Peyer's patch (tissue), 4 donors: ENCODE data around the gene DCXR. TPM values are rescaled to one million over a fixed set of nuclear protein-coding genes. Genes with fewer than 3 reads are reported as not detected.

Experiments
- DNase-seq, 3 donors: peaks; one replicate each; pipeline ENCODE4 v3.0.0-alpha.2; 2017 to 2019
- H3K27ac ChIP-seq, 4 donors: fragments of 200-600 bp; sonication (generic); one replicate each; pipeline ENCODE4 v1.5.1; 2016 to 2019
- H3K27me3 ChIP-seq, 2 donors: fragments of 200-600 bp; sonication (generic); one replicate each; pipeline ENCODE4 v1.5.1; 2019
- H3K36me3 ChIP-seq, 3 donors: fragments of 200-600 bp; sonication (generic); one replicate each; pipeline ENCODE4 v1.5.1; 2016 to 2019
- H3K4me1 ChIP-seq, 4 donors: fragments of 200-600 bp; sonication (generic); one replicate each; pipeline ENCODE4 v1.5.1; 2016 to 2019
- H3K4me3 ChIP-seq, 4 donors: fragments of 200-600 bp; sonication (generic); 1 replicate in 3 of 4; 2 replicates in 1 of 4; pipeline ENCODE4 v1.5.1; 2016 to 2019; ENCODE audit warnings: mild to moderate bottlenecking in 1 of 4
- H3K9me3 ChIP-seq, 4 donors: fragments of 200-600 bp; sonication (generic); one replicate each; pipeline ENCODE4 v1.5.1; 2016 to 2019; ENCODE audit warnings: mild to moderate bottlenecking in 1 of 4
- CTCF ChIP-seq, 6 experiments: fragments of 450-650 bp in 4 of 6; fragments of 200-600 bp in 2 of 6; sonication (generic) in 1 of 6; IDR thresholded peaks; one replicate each; pipeline ENCODE4 v1.5.1; 2017 to 2019; ENCODE audit warnings: antibody characterized with exemption in 6 of 6, mild to moderate bottlenecking in 3 of 6, moderate library complexity in 1 of 6
- POLR2A ChIP-seq, 2 donors: fragments of 450-650 bp; IDR thresholded peaks; one replicate each; pipeline ENCODE4 v1.5.1; 2017; ENCODE audit warnings: antibody characterized with exemption in 2 of 2, mild to moderate bottlenecking in 2 of 2, moderate library complexity in 2 of 2
- total RNA-seq, 4 donors: library from RNA; depleted of rRNA; stranded (reverse); fragments of >200 nt; gene quantifications; one replicate each; pipeline ENCODE4 v1.1.0, GENCODE V29; 2016

DCXR gene
- total RNA-seq, 4 donors from 2014 or later = 68.5 to 104 (median 86.8) TPM

GRCh38 chr17:82048571-82048971, 11.1 kb upstream of the DCXR start:
- Histone ChIP-seq H3K9me3 (no peaks in the 10 kb centered on the region), H3K4me1 (peaks cover 0 to 27% (median 23%) of the 10 kb centered on the region in 4 donors), H3K27me3 (no peaks in the 10 kb centered on the region), H3K27ac (no peak overlapping the region), H3K4me3 (no peak overlapping the region), H3K36me3 (peaks cover 0 to 32% (median 0%) of the 10 kb centered on the region in 3 donors)
- no peak for DNase-seq
- no peak for TF ChIP-seq POLR2A (IDR thresholded peaks at IDR 0.05)
- TF ChIP-seq CTCF (IDR thresholded peaks at IDR 0.05) = no peak

GRCh38 chr17:82047914-82048570, 10.5 kb upstream of the DCXR start:
- no peaks in the 10 kb centered on the region for H3K9me3 ChIP-seq
- H3K27ac ChIP-seq = no peak overlapping the region

GRCh38 chr17:82047379-82047778, 9.9 kb upstream of the DCXR start:
- H3K9me3 ChIP-seq = no peaks in the 10 kb centered on the region
- DNase-seq = no peak
- no peak overlapping the region for H3K4me3 ChIP-seq
- no peaks in the 10 kb centered on the region for H3K27me3 ChIP-seq
- no peak for TF ChIP-seq POLR2A (IDR thresholded peaks at IDR 0.05)
- no peak for TF ChIP-seq CTCF (IDR thresholded peaks at IDR 0.05)
- H3K4me1 ChIP-seq = peaks cover 0 to 15% (median 14%) of the 10 kb centered on the region in 4 donors
- H3K27ac ChIP-seq = no peak overlapping the region
- H3K36me3 ChIP-seq = peaks cover 0 to 31% (median 0%) of the 10 kb centered on the region in 3 donors

More at GRCh38 chr17:82047914-82048570, 10.5 kb upstream of the DCXR start:
- H3K4me3 ChIP-seq = no peak overlapping the region
- H3K27me3 ChIP-seq = no peaks in the 10 kb centered on the region
- no peak for DNase-seq
- TF ChIP-seq POLR2A (IDR thresholded peaks at IDR 0.05) (no peak), CTCF (IDR thresholded peaks at IDR 0.05) (no peak)
- peaks cover 0 to 21% (median 20%) of the 10 kb centered on the region in 4 donors for H3K4me1 ChIP-seq
- H3K36me3 ChIP-seq = peaks cover 0 to 31% (median 0%) of the 10 kb centered on the region in 3 donors

- peaks cover 0 to 31% (median 0%) of the 10 kb centered on the region in 3 donors for H3K36me3 ChIP-seq
- H3K4me1 ChIP-seq = peaks cover 0 to 12% (median 11%) of the 10 kb centered on the region in 4 donors
- H3K27me3 ChIP-seq = no peaks in the 10 kb centered on the region
- H3K4me3 ChIP-seq = no peak overlapping the region
- H3K27ac ChIP-seq = no peak overlapping the region
- TF ChIP-seq CTCF (IDR thresholded peaks at IDR 0.05) (no peak), POLR2A (IDR thresholded peaks at IDR 0.05) (no peak)
- no peak for DNase-seq
- H3K9me3 ChIP-seq = no peaks in the 10 kb centered on the region
Observed at GRCh38 chr17:82046903-82047302, 9.4 kb upstream of the DCXR start.

GRCh38 chr17:82045936-82046484, 8.5 kb upstream of the DCXR start:
- TF ChIP-seq CTCF (IDR thresholded peaks at IDR 0.05) (no peak), POLR2A (IDR thresholded peaks at IDR 0.05) (no peak)
- Histone ChIP-seq H3K27ac (no peak overlapping the region), H3K36me3 (peaks cover 0 to 31% (median 0%) of the 10 kb centered on the region in 3 donors), H3K27me3 (no peaks in the 10 kb centered on the region), H3K9me3 (no peaks in the 10 kb centered on the region), H3K4me1 (peaks cover 0 to 11% (median 8%) of the 10 kb centered on the region in 4 donors), H3K4me3 (no peak overlapping the region)
- DNase-seq = no peak
